Right forelimb (tissue), 1 donor: ENCODE data around the gene SYK.
"Not testable (repeated sequence)": the region's sequence is repeated elsewhere in the genome, so short reads cannot be mapped to it uniquely, and the experiment has no call there.

Experiments
- DNase-seq: peaks from one replicate; pipeline ENCODE4 v3.0.0-alpha.2; 2018

Gene SYK

DNA sequence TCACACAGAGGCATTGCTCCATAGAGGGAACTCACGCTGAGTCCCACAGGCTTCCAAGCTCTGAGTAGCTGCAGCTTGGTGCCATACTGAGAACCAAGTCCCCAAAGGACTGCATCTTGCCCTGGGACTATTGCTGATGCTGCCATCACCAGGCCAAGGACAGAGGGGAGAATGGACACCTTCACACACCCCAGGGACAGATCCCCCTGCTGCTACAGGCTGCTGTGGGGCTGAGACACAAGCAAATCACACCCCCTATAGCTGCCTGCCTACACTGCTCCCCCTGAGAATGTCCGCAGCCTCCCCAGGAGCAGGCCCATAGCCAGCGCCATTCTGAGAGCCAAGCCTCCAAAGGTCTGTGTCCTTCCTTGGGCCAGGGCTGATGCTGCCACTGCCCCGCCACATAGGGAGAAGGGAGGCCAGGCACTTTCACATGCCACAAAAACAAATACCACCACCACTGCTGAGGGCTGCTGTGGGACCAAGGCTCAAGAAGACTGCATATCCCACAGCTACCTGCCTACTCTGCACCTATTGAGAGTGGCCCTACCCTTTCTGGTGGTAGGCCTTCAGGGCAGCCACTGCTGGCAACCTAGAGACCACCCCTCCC is 81.5 kb downstream of the SYK start:
- DNase-seq, result no peak

DNA sequence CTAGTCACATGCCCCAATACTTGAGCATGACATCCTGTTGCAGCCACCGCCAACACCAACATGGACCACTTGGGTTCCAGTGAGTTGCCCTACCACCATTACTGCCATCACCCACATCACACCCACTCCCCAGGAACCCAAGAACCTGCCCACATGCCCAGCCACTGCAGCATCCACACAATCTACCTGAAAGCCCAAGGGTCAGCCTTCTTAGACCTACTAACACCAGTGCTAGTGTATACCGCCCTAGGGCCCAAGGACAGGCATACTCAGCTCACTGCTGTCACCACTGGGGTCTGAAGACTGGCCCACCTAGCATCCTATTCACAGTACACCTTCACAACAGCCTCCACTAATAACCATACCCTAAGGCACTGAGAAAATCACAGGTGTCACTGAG is 82.0 kb downstream of the SYK start:
- no peak for DNase-seq

DNA sequence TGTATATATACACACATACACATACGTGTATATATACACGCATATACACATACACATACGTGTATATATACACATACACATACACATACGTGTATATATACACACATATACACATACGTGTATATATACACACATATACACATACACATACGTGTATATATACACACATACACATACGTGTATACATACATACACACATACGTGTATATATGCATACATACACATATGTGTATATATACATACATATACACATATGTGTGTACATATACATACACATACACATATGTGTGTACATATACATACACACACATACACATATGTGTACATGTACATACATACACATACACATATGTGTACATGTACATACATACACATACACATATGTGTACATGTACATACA is 82.6 kb downstream of the SYK start:
- no peak for DNase-seq

DNA sequence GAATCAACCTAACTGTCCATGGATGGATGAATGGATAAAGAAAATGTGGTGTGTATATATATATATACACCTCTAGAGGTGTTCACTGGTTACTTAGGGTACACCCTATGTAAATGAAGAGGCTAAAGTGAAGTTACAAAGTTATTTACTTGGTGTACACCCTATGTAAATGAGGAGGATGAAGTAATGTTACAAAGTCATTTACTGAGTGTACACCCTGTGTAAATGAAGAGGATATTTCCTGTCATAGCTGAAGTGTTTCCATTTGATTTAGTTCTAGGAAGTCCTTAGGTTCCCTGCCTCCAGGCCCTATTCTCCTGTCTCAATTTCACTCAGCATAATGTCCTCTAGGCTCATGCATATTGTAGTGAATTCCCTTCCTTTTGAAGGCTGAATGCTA is 85.2 kb downstream of the SYK start:
- not testable (repeated sequence) for DNase-seq

DNA sequence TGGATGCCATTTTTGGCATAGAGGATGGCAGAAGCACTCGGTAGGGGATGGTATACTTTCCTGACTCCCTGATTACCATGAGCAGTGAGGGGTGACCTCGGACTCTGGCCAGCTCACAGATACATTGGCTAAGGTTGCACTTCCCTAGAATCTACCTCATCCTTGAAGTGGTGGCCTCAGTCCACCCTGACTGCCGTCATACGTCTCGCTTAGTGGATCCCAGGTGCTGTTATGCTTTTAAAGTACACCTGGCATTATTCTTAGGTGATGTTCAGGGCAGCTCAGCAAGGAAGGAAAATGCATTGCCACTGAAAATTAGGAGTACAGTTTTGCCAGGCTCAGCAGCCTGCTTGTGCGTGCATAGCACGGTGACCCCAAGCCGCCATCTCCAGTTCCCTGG is 87.3 kb downstream of the SYK start:
- no peak for DNase-seq

DNA sequence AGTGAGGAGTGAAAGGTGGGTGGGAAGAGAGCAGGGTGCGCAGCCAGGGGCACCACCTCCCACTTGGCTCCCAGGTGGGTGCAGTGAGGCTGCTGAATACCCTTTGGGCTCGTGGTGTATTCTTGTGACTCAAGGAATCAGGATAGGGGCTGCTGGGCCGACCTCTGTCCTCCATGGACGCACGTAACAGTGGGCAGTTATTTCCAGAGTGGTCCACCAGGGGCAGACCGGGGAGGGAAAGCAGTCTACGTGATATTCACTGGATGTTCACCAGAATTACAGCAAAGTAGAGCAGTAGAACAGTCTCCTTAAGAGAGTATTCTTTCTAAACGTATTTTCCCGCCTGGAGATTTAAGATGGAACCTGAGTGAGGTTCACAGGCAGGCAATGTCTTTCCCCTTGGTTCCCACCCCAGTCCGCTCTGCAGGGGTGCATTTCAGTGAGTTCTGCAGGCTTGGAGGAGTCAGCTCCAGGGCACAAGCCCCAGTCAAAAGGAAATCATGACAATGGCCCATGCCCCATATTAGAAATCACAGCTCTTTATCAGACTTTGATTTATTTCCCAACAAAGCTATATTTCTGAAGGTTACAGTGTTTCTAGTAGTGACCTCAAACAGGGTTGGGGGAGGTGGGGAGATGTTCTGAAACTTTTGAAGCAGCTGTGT is 88.7 kb downstream of the SYK start:
- DNase-seq, result no peak

DNA sequence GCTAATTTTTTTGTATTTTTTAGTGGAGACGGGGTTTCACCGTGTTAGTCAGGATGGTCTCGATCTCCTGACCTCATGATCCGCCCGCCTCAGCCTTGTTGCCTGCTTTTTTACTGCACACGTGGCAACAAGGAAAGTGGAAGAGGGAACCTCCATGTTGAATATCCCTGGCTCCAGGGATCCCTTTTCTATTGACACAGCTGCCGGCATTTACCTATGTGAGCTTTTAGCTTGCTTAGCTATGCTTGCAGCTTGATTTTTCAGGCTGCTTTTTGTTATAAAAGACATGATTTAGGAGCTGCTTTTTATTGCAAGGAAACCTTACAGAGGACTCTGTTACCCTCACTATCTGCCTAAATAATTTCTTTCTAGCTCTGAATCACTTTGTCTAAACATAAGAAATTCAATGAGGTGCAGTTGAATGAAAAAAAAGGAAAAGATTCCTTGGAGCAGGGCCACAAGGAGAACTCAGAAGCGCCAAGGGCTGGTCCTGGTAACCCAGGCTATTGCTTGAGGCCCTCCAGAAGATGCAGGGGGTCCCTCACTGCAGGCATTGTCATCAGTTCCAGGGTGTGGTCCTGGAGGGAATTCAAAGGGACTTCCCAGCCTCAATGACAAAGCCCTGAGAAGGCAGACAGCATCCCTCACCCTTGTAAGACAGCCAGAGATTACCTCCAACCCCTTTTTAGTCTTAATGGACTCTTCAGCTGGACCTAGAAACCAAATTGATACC is 89.9 kb downstream of the SYK start:
- DNase-seq, result no peak

DNA sequence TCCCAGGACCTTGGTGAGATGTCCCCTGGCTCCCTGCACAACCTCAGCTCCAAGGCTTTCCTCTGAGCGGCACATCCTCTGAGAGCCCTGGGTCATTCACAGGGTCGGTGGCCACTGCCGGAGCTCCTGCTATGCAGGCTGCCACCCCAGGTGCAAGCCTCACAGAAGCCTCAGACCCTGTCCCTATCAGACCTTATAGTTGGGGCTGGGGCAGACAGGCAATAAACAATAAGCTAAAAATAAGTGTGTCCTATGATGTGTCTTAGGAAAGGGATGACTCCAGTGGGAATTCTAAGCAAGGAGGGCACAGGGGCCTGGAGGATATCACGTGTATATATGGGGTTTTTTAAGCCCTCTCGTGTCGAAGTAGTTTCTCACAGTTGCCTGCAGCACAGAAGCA is 91.3 kb downstream of the SYK start:
- DNase-seq, result no peak

DNA sequence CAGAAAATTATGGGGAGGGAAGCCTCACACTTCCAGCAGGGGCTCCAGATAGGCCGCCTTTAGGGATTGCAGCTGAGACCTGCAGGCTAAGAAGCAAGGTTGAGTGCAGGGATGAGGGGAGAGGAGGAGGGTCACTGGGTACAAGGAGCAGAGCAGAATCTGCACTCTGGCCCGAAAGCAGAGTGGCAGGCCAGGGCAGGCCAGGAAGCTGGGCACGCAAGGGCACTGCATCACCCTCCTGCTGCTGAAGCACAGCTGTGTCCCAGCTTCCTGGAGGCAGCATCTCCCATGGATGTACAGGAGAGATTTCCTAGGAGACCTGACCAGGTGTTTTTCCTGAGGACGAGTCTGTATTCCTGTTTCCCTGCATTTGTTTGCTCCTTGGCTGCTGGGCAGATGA is 92.1 kb downstream of the SYK start:
- no peak for DNase-seq

DNA sequence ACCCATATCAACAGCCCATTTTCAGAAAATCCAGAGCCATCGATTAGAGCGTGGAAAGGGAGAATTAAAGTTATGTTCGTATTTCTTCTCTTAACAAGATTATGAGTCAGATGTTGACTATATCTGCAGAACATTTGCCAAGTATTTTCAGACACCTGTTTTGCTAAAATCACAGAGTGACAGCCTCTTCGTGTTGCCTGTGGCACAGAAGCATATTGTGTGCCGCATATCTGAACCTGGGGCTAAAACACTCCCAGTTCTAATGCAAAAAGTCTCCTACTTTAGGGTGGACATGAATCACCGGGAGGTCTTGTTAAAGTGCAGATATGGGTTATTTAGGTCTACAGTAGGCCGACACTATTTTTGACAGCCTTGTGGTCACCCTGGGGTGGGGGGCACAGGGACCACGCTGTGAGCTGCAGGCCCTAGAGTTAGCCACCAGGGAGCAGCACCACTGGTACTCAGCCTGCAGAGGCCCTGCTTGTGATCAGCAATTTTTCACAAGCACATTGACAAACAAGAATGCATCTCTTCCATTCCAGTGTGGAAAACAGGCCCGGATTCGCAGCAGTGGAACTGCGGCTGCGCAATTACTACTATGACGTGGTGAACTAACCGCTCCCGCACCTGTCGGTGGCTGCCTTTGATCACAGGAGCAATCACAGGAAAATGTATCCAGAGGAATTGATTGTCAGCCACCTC is 93.5 kb downstream of the SYK start:
- no peak for DNase-seq

DNA sequence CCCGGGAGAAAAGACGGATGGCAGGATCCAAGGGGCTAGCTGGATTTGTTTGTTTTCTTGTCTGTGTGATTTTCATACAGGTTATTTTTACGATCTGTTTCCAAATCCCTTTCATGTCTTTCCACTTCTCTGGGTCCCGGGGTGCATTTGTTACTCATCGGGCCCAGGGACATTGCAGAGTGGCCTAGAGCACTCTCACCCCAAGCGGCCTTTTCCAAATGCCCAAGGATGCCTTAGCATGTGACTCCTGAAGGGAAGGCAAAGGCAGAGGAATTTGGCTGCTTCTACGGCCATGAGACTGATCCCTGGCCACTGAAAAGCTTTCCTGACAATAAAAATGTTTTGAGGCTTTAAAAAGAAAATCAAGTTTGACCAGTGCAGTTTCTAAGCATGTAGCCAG is 94.2 kb downstream of the SYK start:
- no peak for DNase-seq

DNA sequence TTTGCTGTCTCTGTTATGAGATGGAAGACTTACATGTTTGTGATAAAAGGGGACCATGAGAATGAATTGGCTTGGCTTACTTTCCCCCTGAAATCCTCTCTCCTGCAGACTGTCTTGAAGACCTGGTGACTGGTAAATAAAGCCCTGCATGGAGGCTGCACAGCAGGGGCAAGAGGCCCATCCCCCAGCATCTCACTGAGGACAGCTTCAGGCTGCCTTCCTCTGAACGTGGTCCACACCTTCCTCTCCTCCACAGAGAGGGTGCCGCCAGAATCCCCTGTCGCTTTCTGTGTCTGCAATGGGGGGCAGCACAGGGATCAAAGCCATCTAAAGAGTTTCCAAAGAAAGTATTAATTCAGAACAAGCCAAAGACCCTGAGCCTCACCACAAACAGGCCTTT is 94.6 kb downstream of the SYK start:
- DNase-seq, result no peak

DNA sequence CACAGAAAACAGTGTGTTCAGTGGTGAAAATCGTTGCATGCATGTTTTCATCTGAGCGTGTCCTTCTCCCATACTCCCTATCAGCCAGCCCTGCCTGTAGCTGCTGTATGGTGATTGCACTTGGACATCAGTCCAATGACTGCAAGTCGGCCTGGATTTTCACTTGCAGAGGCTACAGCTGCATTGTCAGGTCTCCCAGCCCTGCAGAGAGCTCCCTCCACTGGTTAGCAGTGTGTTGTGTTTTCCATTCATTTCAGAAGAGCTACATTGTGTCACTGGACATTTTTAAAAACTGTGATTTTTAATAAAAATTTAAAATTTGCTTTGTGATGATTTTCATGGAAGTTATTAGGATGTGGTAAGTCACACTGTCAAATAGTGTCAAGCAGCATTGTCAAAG is 96.6 kb downstream of the SYK start:
- no peak for DNase-seq

DNA sequence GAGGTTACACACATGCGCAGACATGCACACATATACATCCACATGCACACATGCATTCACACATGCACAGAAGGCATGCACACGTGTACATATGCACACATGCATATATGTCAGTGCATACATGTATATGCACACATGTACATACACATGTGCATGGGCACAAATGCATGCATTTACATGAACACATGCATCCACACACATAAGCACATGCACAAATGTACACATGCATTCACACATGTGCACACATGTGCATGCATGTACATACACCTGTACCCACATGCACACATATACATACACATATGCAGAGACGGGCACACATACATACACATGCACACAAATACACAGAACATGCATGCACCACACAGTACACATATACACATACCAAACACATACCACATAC is 97.7 kb downstream of the SYK start:
- no peak for DNase-seq

DNA sequence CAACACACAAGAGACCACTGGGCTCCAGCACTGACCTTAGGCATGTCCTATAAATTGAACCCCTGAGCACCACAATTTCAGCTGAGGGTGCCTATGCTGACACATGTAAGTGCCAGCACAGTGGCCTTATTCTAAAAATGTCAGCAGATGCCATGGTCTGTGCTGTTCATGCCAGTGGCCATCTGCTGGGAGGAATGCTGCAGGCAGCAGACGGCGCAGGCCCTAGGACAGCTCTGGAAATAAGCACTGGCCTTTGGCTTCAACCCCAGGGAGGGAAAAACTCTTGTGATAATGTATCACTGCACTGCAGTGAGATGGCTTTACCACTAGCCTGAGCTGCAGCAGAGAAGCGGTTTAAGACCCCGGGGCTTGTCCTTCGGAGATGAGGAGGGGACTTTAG is 98.5 kb downstream of the SYK start:
- DNase-seq, result no peak

DNA sequence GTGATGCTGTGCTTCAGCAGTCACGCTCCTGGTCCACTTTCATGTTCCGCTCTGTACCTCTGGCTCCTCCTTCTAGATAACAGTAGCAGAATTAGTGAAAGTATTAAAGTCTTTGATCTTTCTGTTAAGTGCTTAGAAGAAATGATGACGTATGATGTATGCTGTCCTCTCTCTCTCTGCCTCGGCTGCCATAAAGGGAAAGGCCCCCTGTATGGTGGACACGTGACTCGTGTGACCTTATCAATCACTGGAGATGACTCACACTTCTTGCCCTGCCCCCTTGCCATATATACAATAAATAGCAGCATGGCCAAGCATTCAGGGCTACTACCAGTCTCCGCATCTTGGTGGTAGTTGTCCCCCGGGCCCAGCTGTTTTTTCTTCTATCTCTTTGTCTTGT is 100.3 kb downstream of the SYK start:
- no peak for DNase-seq

DNA sequence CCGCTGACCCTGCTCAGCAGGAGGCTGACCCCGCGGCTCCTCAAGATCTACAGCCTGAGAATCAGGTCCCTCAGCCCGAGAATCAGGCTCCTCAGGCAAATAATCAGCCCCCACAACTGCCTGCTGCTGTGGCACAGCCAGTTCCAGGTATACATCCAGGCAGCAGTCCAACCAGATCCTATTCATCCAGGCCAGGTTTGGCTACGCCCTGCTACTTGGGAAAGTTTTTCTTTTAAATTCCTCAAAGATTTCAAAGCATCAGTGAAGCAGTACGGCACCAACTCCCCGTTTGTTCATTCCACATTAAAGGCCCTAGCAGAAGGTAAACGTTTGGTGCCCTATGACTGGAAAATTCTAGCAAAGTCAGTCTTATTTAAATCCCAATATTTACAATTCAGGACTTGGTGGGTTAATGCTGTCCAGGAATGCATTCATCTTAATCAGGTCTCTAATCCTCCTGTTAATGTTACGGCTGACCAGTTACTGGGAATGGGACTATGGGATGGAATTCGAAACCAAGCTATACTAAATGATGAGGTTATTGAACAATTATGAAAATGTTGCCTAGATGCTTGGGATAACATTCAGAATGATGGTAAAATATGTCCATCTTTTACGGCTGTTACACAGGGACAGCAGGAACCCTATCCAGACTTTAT is 102.3 kb downstream of the SYK start:
- DNase-seq, result no peak

DNA sequence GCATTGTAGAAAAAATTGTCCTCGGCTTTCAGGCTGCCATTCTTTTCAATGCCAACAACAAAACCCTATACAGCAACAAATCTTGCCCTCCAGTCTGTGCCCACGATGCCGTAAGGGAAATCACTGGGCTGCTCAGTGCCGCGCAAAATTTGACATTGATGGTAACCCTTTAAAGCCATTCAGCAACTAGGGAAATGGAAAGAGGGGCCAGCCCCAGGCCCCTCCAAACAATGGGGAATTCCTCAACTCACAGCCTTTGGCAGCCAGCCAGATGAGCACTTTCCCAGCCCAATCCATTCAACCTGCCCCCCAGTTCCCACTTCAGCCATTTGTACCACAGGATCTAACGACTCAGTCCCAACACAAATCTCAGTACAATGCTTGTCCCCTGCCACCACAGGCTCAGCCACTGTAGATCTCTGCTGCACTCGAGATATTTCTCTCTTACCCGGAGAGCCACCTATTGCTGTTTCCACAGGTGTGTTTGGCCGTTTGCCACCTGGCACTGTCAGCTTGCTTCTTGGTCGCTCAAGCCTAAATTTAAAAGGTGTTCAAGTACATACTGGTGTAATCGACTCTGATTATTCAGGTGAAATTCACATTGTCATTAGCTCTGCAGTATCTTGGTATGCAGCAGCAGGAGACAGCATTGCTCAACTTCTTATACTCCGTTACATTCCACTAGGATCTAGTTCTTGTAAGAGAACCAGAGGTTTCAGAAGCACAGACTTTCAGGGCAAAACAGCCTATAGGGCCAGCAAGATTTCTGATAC is 103.3 kb downstream of the SYK start:
- no peak for DNase-seq

DNA sequence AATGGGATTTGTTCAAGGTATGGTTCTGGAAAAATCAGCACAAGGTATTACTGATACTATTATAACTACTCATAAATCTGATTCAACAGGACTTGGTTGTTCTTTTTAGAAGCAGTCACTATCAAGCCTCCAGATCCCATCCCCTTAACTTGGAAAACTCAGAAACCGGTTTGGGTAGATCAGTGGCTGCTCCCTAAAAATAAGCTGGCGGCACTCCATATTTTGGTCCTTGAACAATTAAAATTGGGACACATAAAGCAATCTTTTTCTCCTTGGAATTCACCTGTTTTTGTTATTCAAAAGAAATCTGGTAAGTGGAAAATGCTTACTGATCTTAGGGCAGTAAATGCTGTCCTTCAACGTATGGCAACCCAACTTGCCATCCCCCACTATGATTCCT is 104.2 kb downstream of the SYK start:
- no peak for DNase-seq

DNA sequence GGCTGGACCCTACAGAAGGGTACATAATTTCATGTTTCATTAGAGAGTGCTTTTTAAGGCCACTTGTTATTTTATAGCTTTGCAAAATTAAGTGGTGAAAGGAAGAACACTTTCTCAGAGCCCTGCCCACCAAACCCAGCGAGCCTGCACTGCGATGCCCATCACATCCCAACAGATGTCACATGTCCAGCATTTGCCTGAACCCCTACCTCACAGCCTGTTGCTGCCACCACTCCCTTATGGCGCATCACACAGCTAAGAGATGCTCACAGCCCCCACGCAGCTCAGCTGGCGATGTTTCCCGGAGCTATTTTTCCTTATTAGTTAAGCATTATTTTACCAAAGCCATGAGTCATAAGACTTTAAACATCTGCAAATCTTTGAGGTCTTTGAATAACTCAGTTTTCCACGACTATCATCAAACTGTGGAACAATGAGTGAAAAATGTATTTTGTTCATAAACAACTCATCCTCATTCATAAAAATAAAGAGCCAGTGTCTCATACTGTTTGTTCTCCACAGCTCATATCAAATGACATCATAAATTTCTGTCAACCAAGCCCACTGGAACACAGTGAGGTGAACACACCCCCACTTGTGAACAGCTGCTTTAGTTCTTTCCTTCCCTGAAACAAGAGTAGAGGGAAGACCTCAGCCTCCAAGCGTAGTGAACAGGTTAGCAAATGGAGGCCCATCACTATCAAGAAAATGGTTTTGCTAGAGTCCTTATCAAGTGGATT is 104.9 kb downstream of the SYK start:
- DNase-seq, result no peak

DNA sequence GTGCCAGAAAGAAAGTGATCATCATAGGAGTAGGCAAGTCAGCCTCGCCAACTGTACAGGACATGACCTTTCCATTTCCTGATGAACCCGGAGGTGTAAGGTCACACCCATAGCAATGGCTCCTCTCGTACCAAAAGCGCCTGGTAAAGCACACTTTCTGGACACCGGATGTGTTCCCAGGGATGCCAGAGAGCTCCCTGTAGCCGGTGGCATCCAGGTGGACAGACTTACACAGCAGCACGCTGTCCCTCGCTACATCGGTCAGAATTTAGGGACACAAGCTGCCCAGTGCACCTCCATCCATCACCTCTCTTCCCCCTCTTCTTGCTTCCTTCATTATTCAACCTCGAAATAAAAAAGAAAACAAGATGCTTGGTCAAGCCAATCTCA is 105.4 kb downstream of the SYK start:
- no peak for DNase-seq

DNA sequence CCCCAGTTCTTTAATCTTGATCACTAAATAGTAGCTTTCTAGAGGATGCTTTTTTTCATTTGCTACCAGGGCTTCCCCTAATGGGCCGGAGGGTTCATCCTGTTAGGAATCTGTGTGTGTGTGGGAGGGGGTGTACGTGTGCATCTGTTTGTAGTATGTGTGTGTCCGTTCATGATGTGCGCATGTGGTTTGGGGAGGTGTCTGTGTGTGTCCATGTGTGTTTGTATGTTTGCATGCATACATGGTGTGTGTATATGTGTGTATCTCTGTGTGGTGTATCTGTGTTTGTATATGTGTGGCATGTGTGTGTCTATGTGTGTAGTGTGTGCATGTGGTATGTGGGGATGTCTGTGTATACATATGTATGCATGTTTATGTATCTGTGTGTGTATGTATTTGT is 106.2 kb downstream of the SYK start:
- no peak for DNase-seq
